Esophagus muscularis mucosa (tissue), 4 donors: ENCODE results near the gene NME7. TPM values are rescaled to one million over a fixed set of nuclear protein-coding genes. Genes with fewer than 3 reads are reported as not detected.

Source experiments
- DNase-seq: peaks from one replicate; pipeline ENCODE4 v3.0.0-alpha.2; 2017; ENCODE audit errors: extremely low spot score
- H3K27ac ChIP-seq, 4 donors: fragments of 200-600 bp; sonication (generic); replicated peaks in 1 of 4; 1 replicate in 3 of 4; 2 replicates in 1 of 4; pipeline ENCODE4 v1.5.1; 2016 to 2019; ENCODE audit warnings: mild to moderate bottlenecking in 1 of 4
- H3K27me3 ChIP-seq, 4 donors: fragments of 200-600 bp; sonication (generic); one replicate each; pipeline versions ENCODE4 v1.5.1 to v1.6.0; 2016 to 2019
- H3K36me3 ChIP-seq, 4 donors: fragments of 200-600 bp; sonication (generic); one replicate each; pipeline ENCODE4 v1.5.1; 2016 to 2019
- H3K4me1 ChIP-seq, 4 donors: fragments of 200-600 bp; sonication (generic); one replicate each; pipeline ENCODE4 v1.5.1; 2016 to 2019
- H3K4me3 ChIP-seq, 4 donors: fragments of 200-600 bp; sonication (generic); 1 replicate in 2 of 4; 2 replicates in 2 of 4; pipeline ENCODE4 v1.5.1; 2016 to 2019; ENCODE audit warnings: mild to moderate bottlenecking in 4 of 4, moderate library complexity in 1 of 4
- H3K9me3 ChIP-seq, 4 donors: fragments of 200-600 bp; sonication (generic); 1 replicate in 3 of 4; 2 replicates in 1 of 4; pipeline ENCODE4 v1.5.1; 2016 to 2019
- EP300 ChIP-seq: sonication (generic); formaldehyde crosslinking; IDR thresholded peaks from one replicate; pipeline ENCODE4 v1.6.1; 2017; ENCODE audit warnings: antibody characterized with exemption
- POLR2A ChIP-seq: fragments of 450-650 bp; IDR thresholded peaks from one replicate; pipeline ENCODE4 v1.6.1; 2017; ENCODE audit warnings: antibody characterized with exemption, moderate library complexity, mild to moderate bottlenecking, low read depth
- POLR2AphosphoS5 ChIP-seq, 2 donors: sonication (generic); formaldehyde crosslinking; IDR thresholded peaks; one replicate each; pipeline ENCODE4 v1.6.1; 2017; ENCODE audit warnings: antibody characterized with exemption in 2 of 2
- WGBS: methylation state at CpG from one replicate; pipeline ENCODE4 v1.1.5; 2018; 5-methylcytosine and 5-hydroxymethylcytosine counted together
- intact Hi-C: fragments of 100-400 bp; cut with DNase I; formaldehyde crosslinking; loops from one replicate; pipeline ENCODE4 v1.15.1; 2023
- total RNA-seq, 4 donors: library from RNA; depleted of rRNA; stranded (reverse); fragments of >200 nt; gene quantifications; one replicate each; pipeline versions ENCODE4 v1.1.0 to v1.2.1, GENCODE V29; 2016
- TF ChIP-seq, protein P1 (sequence below), 3 experiments: fragments of 200-600 bp in 2 of 3; fragments of 450-650 bp in 1 of 3; sonication (generic) in 2 of 3; IDR thresholded peaks; one replicate each; pipeline ENCODE4 v1.5.1; 2017 to 2019; ENCODE audit warnings: antibody characterized with exemption in 3 of 3, mild to moderate bottlenecking in 2 of 3, moderate library complexity in 1 of 3

Gene NME7
- total RNA-seq, 4 donors from 2014 or later: 10.2 to 27.8 (median 14.5) TPM

DNA sequence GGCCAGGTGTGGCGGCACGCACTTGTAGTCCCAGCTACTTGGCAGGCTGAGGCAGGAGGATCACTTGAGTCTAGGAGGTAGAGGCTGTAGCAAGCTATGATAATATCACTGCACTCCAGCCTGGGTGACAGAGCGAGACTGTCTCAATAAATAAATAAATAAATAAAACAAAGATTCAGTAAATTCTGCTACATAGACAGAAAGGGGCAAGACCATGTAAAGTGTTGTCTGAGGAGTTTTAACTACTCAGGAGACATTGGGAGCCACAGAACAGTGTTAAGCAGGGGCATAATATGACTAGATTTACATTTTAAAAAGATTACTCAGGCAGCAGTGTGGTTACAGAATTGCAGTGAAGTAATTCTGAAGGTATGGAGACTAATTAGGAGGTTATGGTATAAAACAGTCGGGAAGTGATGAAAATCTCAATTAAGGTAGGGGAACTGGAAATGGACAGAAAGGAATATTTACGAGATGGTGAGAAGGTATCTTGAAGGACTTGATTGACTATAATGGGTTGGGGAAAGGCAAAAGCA lies 166.4 kb downstream of the NME7 start:
- Histone ChIP-seq H3K27me3 (no peaks in the 10 kb centered on the region), H3K36me3 (no peaks in the 10 kb centered on the region), H3K27ac (no peak overlapping the region), H3K4me1 (no peaks in the 10 kb centered on the region), H3K4me3 (no peak overlapping the region), H3K9me3 (peaks cover 0 to 4% (median 0%) of the 10 kb centered on the region in 4 donors)
- intact Hi-C loops: no loop called here
- no peak for DNase-seq
- TF ChIP-seq, protein P1, sequence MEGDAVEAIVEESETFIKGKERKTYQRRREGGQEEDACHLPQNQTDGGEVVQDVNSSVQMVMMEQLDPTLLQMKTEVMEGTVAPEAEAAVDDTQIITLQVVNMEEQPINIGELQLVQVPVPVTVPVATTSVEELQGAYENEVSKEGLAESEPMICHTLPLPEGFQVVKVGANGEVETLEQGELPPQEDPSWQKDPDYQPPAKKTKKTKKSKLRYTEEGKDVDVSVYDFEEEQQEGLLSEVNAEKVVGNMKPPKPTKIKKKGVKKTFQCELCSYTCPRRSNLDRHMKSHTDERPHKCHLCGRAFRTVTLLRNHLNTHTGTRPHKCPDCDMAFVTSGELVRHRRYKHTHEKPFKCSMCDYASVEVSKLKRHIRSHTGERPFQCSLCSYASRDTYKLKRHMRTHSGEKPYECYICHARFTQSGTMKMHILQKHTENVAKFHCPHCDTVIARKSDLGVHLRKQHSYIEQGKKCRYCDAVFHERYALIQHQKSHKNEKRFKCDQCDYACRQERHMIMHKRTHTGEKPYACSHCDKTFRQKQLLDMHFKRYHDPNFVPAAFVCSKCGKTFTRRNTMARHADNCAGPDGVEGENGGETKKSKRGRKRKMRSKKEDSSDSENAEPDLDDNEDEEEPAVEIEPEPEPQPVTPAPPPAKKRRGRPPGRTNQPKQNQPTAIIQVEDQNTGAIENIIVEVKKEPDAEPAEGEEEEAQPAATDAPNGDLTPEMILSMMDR (IDR thresholded peaks at IDR 0.05): no peak
- TF ChIP-seq POLR2AphosphoS5 (IDR thresholded peaks at IDR 0.05) (no peak), POLR2A (no peak), EP300 (no peak)
- 98% methylated on average over 5 of the region's 5 CpGs for WGBS

DNA sequence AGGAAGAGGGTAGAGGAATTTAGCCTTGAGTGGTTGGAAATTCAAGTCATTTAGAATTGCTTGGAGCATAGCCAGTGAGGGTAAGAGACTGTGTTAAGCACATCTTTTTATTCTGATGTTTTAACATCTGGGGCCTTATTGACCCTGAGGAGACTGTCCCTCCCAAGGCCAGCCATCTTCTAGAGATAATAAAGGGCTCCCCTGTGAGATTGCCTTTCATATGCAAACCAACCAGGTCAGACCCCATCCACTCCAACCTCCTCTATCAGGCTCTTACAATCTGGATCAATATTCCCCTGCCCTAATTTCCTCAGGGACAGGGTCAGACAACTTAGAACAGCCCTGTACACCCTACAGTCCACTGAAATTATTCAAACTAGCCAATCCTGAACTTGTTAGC lies 167.3 kb downstream of the NME7 start:
- no peak for DNase-seq
- intact Hi-C loops: no loop called here
- H3K9me3 ChIP-seq: peaks cover 0 to 4% (median 0%) of the 10 kb centered on the region in 4 donors
- TF ChIP-seq EP300 (no peak), POLR2AphosphoS5 (IDR thresholded peaks at IDR 0.05) (no peak)
- no peaks in the 10 kb centered on the region for H3K4me1 ChIP-seq
- no peak overlapping the region for H3K4me3 ChIP-seq
- no peak overlapping the region for H3K27ac ChIP-seq
- H3K36me3 ChIP-seq: no peaks in the 10 kb centered on the region
- no peaks in the 10 kb centered on the region for H3K27me3 ChIP-seq

DNA sequence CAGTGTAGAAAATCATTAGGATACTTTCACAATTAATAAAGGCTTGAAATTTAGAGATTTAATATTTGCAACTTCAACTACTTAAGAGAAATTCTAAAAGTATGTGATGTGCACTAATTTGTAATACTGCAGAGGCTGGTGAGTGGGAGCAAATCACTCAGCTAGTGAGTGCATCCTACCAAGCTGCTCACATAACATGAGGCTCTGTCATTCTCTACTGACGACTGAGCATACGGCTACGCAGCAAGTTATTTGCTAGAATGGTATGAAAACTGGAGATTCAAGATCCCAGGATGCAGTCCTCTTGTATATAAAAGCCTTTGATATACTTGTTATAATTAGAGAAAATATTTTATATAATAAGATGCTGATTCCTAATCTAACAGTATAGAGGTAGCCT lies 171.0 kb downstream of the NME7 start:
- no peak for TF ChIP-seq POLR2A
- no peak for TF ChIP-seq POLR2AphosphoS5 (IDR thresholded peaks at IDR 0.05)
- TF ChIP-seq, protein P1 (IDR thresholded peaks at IDR 0.05): no peak
- TF ChIP-seq EP300: no peak
- H3K27ac ChIP-seq: no peak overlapping the region
- 94% methylated on average over 3 of the region's 3 CpGs for WGBS
- DNase-seq: no peak
- H3K4me3 ChIP-seq: no peak overlapping the region
- peaks cover 0 to 4% (median 0%) of the 10 kb centered on the region in 4 donors for H3K9me3 ChIP-seq
- no peaks in the 10 kb centered on the region for H3K4me1 ChIP-seq
- H3K27me3 ChIP-seq: no peaks in the 10 kb centered on the region
- H3K36me3 ChIP-seq: no peaks in the 10 kb centered on the region
- intact Hi-C loops: no loop called here

DNA sequence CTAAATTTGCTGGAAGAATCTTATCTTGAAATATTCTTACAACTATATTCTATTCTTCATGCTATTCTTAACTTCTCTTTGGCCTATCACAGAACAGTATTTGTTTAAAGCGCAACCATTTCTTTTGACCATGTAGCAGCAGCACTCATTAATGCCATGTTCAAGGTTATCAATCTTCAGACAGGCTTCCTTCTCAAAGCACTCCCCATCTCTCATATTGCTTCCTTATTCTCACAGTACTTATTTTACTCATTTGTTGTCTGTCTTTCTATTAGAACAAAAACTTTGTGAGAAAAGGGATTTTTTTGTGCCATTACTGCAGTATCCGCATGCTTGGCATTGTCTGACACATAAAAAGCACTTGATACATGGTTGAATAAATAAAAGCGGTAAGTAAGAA lies 171.4 kb downstream of the NME7 start:
- Histone ChIP-seq H3K4me3 (no peak overlapping the region), H3K9me3 (peaks cover 0 to 4% (median 0%) of the 10 kb centered on the region in 4 donors), H3K36me3 (no peaks in the 10 kb centered on the region), H3K27ac (no peak overlapping the region), H3K4me1 (no peaks in the 10 kb centered on the region), H3K27me3 (no peaks in the 10 kb centered on the region)
- 94% methylated on average over 3 of the region's 3 CpGs for WGBS
- no peak for DNase-seq
- TF ChIP-seq POLR2AphosphoS5 (IDR thresholded peaks at IDR 0.05) (no peak), EP300 (no peak), POLR2A (no peak)
- TF ChIP-seq, protein P1 (IDR thresholded peaks at IDR 0.05): no peak
- intact Hi-C loops: no loop called here

DNA sequence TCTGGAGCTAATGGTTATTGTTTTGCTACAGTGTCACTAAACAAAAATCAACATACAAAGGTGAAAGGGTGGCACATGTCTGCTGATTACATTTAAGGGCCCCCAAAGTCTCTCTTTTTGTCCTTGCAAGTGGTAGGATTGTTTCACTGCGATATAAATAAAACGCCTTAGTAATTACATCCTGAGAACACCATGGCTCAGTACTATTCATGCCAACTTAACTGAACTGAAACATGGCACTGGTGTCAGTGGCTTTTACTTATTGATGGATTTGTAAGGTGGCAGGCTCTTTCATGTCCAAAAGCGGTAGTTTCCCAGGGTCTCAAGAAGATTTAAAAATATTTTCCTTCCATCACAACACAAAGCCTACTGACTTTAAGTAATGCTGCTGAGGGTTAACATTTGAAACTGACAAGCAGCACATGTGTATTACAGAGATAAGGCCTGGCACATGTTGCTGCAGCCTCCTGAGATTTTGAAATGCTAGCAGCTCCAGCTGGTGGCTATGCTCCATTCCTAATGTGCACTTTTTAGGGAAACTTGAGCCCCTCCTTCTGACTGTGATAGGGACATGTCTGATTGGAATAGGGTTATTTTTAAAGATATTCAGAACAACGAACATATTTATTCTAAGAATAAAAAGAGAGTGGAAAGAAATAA lies 174.3 kb downstream of the NME7 start:
- intact Hi-C loops: no loop called here
- H3K4me3 ChIP-seq: no peak overlapping the region
- peaks cover 0 to 4% (median 0%) of the 10 kb centered on the region in 4 donors for H3K9me3 ChIP-seq
- H3K27me3 ChIP-seq: no peaks in the 10 kb centered on the region
- DNase-seq: no peak
- TF ChIP-seq EP300: no peak
- TF ChIP-seq, protein P1 (IDR thresholded peaks at IDR 0.05): no peak
- no peak for TF ChIP-seq POLR2A
- TF ChIP-seq POLR2AphosphoS5 (IDR thresholded peaks at IDR 0.05): no peak
- no peaks in the 10 kb centered on the region for H3K36me3 ChIP-seq
- H3K4me1 ChIP-seq: no peaks in the 10 kb centered on the region
- no peak overlapping the region for H3K27ac ChIP-seq
- WGBS: 55% methylated on average over 4 of the region's 4 CpGs
